PC-9 (cell line): ENCODE measurements around the gene BNIP2. TPM values are rescaled to one million over a fixed set of nuclear protein-coding genes. Genes with fewer than 3 reads are reported as not detected.
A peak's percentile ranks its signal among the peaks of the same experiment; 100 is the strongest.

Experiments used
- BruUV-seq: library from RNA; stranded (reverse); fragments of 400-500 nt; replicated peaks from 2 replicates; lab custom pipeline; 2021; lab: Mats Ljungman, UMichigan
- CTCF ChIA-PET: fragments of 300-600 bp; sonication (Branson Sonifier 250); formaldehyde crosslinking; loops from one replicate; lab custom pipeline; 2022; ENCODE audit warnings: antibody characterized with exemption; lab: Charles Lee
- POLR2A ChIA-PET: fragments of 300-600 bp; sonication (Branson Sonifier 250); formaldehyde crosslinking; loops from one replicate; lab custom pipeline; 2022; ENCODE audit warnings: antibody characterized with exemption; ENCODE audit not compliant: unreplicated experiment; lab: Charles Lee
- DNase-seq, 2 experiments: peaks; one replicate each; pipeline versions ENCODE4 v3.0.0 to v3.0.0-alpha.2; 2015 to 2022; ENCODE audit warnings: mixed read lengths in 1 of 2
- H2AFZ ChIP-seq: fragments of 200-600 bp; sonication (generic); 2 replicates; pipeline ENCODE4 v1.8.1; 2017; ENCODE audit warnings: antibody characterized with exemption
- H3F3A ChIP-seq: fragments of 200-600 bp; sonication (generic); 2 replicates; pipeline ENCODE4 v1.8.1; 2017; ENCODE audit warnings: antibody characterized with exemption, mild to moderate bottlenecking, low read depth; ENCODE audit not compliant: insufficient read depth
- H3K27ac ChIP-seq: fragments of 200-600 bp; sonication (generic); 2 replicates; pipeline ENCODE4 v1.6.1; 2016; ENCODE audit warnings: mixed run types
- H3K27me3 ChIP-seq: fragments of 200-600 bp; sonication (generic); 2 replicates; pipeline ENCODE4 v1.6.1; 2016; ENCODE audit warnings: low read depth, mixed run types; ENCODE audit not compliant: insufficient read depth
- H3K36me3 ChIP-seq: fragments of 200-600 bp; sonication (generic); 2 replicates; pipeline ENCODE4 v1.6.1; 2016; ENCODE audit warnings: low read depth, mixed run types
- H3K4me1 ChIP-seq: fragments of 200-600 bp; sonication (generic); replicated peaks from 2 replicates; pipeline ENCODE4 v1.6.1; 2016; ENCODE audit warnings: mixed run types; ENCODE audit not compliant: insufficient read depth
- H3K4me2 ChIP-seq: fragments of 200-600 bp; sonication (generic); 2 replicates; pipeline ENCODE4 v1.6.1; 2017; ENCODE audit warnings: mixed run types
- H3K4me3 ChIP-seq: fragments of 200-600 bp; sonication (generic); 2 replicates; pipeline ENCODE4 v1.6.1; 2016; ENCODE audit warnings: mixed run types
- H3K79me2 ChIP-seq: fragments of 200-600 bp; sonication (generic); 2 replicates; pipeline ENCODE4 v1.6.1; 2017; ENCODE audit warnings: low read depth, mixed run types
- H3K9me2 ChIP-seq: fragments of 200-600 bp; sonication (generic); 2 replicates; pipeline ENCODE4 v1.8.1; 2017; ENCODE audit warnings: mild to moderate bottlenecking; ENCODE audit not compliant: insufficient read depth
- H3K9me3 ChIP-seq: fragments of 200-600 bp; sonication (generic); 2 replicates; pipeline ENCODE4 v1.8.1; 2016; ENCODE audit warnings: low read depth; ENCODE audit not compliant: insufficient read depth
- H4K20me1 ChIP-seq: fragments of 200-600 bp; sonication (generic); 2 replicates; pipeline ENCODE4 v1.8.1; 2017; ENCODE audit not compliant: insufficient read depth
- CTCF ChIP-seq: fragments of 200-600 bp; sonication (generic); conservative IDR thresholded peaks from 2 replicates; pipeline ENCODE4 v1.6.1; 2017; ENCODE audit warnings: mixed run types, antibody characterized with exemption, mild to moderate bottlenecking, moderate library complexity
- EZH2 ChIP-seq: fragments of 200-600 bp; sonication (generic); IDR thresholded peaks from 2 replicates; pipeline ENCODE4 v1.8.0; 2017; ENCODE audit warnings: antibody characterized with exemption, low read depth
- intact Hi-C: fragments of 100-400 bp; cut with micrococcal nuclease; formaldehyde crosslinking; loops from one replicate; pipeline ENCODE4 v1.10.0; 2022; ENCODE audit not compliant: unreplicated experiment
- total RNA-seq: library from RNA; stranded (reverse); gene quantifications from 2 replicates; pipeline ENCODE4 v1.2.3, GENCODE V29; 2021

BNIP2 gene
- total RNA-seq, 1 experiment from 2014 or later, result 64.3 TPM

DNA sequence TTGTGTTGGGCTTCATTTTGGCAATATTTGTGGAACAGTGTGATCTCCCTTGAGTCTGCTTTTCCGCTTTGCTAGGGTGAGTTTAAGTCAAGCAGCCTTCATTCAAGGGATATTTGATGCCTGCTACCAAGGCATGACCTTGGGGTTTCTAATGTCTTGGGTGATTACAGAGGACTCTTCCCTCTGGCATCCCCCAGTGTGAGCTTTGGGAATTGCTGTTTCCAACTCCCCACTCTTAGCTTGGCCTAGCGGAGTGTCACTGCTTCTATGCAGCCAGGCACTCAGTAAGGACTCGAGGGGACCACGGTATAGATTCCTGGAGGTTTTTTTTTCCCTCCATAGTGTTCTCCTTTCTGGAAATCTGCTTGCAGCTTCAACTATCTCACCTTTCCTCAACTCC is 56.4 kb downstream of the BNIP2 start:
- intact Hi-C loops, result no loop called here
- H2AFZ ChIP-seq, result no peak overlapping the region

GRCh38 chr15:59622289-59622688 is 66.8 kb downstream of the BNIP2 start:
- CTCF ChIA-PET, result interaction anchor here (0.7 kb wide), 1 partner anchor 10 kb away, joined by 5 read pairs; no protein-coding TSS in a partner anchor
- H3K4me2 ChIP-seq, result no peak overlapping the region
- no peaks in the 10 kb centered on the region for H3K79me2 ChIP-seq
- no peaks in the 10 kb centered on the region for H3K9me2 ChIP-seq
- no peak overlapping the region for H3K4me3 ChIP-seq
- BruUV-seq, result no TSS peak
- H2AFZ ChIP-seq, result no peak overlapping the region
- H4K20me1 ChIP-seq, result no peaks in the 10 kb centered on the region
- POLR2A ChIA-PET, result no interaction called here
- H3F3A ChIP-seq, result no peaks in the 10 kb centered on the region
- H3K36me3 ChIP-seq, result no peaks in the 10 kb centered on the region
- DNase-seq, result peak; percentile 45 to 68
- no peak for TF ChIP-seq EZH2
- TF ChIP-seq CTCF, result peak; percentile 69
- H3K9me3 ChIP-seq, result no peaks in the 10 kb centered on the region
- H3K27me3 ChIP-seq, result no peaks in the 10 kb centered on the region
- H3K27ac ChIP-seq, result no peak overlapping the region
- no peaks in the 10 kb centered on the region for H3K4me1 ChIP-seq
- intact Hi-C loops, result loop anchor here (5.0 kb wide), 1 partner anchor 50 kb away; no protein-coding TSS in a partner anchor

More for the DNA sequence above, 56.4 kb downstream of the BNIP2 start:
- Histone ChIP-seq H4K20me1 (no peaks in the 10 kb centered on the region), H3F3A (no peaks in the 10 kb centered on the region), H3K4me2 (no peak overlapping the region), H3K9me3 (no peaks in the 10 kb centered on the region), H3K27ac (no peak overlapping the region), H3K79me2 (no peaks in the 10 kb centered on the region), H3K36me3 (no peaks in the 10 kb centered on the region), H3K4me1 (no peaks in the 10 kb centered on the region), H3K4me3 (no peak overlapping the region), H3K9me2 (no peaks in the 10 kb centered on the region), H3K27me3 (no peaks in the 10 kb centered on the region)
- TF ChIP-seq EZH2 (no peak), CTCF (no peak; the same call in 1 of the 2 replicates)
- no peak for DNase-seq
- POLR2A ChIA-PET, result no interaction called here
- no TSS peak for BruUV-seq
- CTCF ChIA-PET, result interaction anchor here (0.7 to 1.7 kb wide), 3 partner anchors 100 to 703 kb away, joined by 4 to 11 read pairs (median 8); no protein-coding TSS in a partner anchor

DNA sequence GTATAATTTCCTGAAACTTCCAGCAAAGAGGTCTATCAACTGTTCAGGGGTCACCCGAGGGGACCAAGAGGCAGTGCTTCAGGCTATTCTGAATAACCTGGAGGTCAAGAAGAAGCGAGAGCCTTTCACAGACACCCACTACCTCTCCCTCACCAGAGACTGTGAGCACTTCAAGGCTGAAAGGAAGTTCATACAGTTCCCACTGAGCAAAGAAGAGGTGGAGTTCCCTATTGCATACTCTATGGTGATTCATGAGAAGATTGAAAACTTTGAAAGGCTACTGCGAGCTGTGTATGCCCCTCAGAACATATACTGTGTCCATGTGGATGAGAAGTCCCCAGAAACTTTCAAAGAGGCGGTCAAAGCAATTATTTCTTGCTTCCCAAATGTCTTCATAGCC is 70.7 kb downstream of the BNIP2 start:
- H2AFZ ChIP-seq, result no peak overlapping the region
- intact Hi-C loops, result no loop called here
- no peak for TF ChIP-seq EZH2
- no peak for TF ChIP-seq CTCF
- peaks cover 16% of the 10 kb centered on the region; the same call in 1 of the 2 replicates for H3K4me1 ChIP-seq
- no peaks in the 10 kb centered on the region for H3F3A ChIP-seq
- no peak overlapping the region for H3K4me3 ChIP-seq
- BruUV-seq, result no TSS peak
- H3K9me3 ChIP-seq, result no peaks in the 10 kb centered on the region
- no peak overlapping the region for H3K4me2 ChIP-seq
- no peaks in the 10 kb centered on the region for H3K79me2 ChIP-seq
- H3K27ac ChIP-seq, result no peak overlapping the region
- H3K9me2 ChIP-seq, result no peaks in the 10 kb centered on the region
- DNase-seq, result no peak
- POLR2A ChIA-PET, result no interaction called here
- no peaks in the 10 kb centered on the region for H3K27me3 ChIP-seq
- H4K20me1 ChIP-seq, result no peaks in the 10 kb centered on the region
- CTCF ChIA-PET, result interaction anchor here (1.0 kb wide), 1 partner anchor 86 kb away, joined by 3 read pairs; no protein-coding TSS in a partner anchor
- H3K36me3 ChIP-seq, result no peaks in the 10 kb centered on the region
